ENCODE results near the gene NPR2.

Gene NPR2

GRCh38 chr9:35800530-35800929 is 9.1 kb downstream of the NPR2 start:
- DNase-seq (ENCODE audit: low read depth in 2 of 2) = no peak

GRCh38 chr9:35801328-35802128 is 10.1 kb downstream of the NPR2 start:
- DNase-seq (ENCODE audit: low read depth in 2 of 2) = no peak

- DNase-seq (ENCODE audit: low read depth in 2 of 2) = no peak
Observed at GRCh38 chr9:35806101-35806500, 14.7 kb downstream of the NPR2 start.

GRCh38 chr9:35808433-35808832 is 17.0 kb downstream of the NPR2 start:
- no peak for DNase-seq (ENCODE audit: low read depth in 2 of 2)

GRCh38 chr9:35810122-35810521 is 18.7 kb downstream of the NPR2 start:
- no peak for DNase-seq (ENCODE audit: low read depth in 2 of 2)

- no peak for DNase-seq (ENCODE audit: low read depth in 2 of 2)
Observed at GRCh38 chr9:35811381-35812024, 20.1 kb downstream of the NPR2 start.

- DNase-seq (ENCODE audit: low read depth in 2 of 2) = peak; percentile 80 to 82
Observed at GRCh38 chr9:35812025-35812602, 20.7 kb downstream of the NPR2 start, which contains the start of gene SPAG8. Gene SPAG8 (minus strand): TSS chr9:35812262. CDS start chr9:35812147, 115 bp downstream.

- no peak for DNase-seq (ENCODE audit: low read depth in 2 of 2)
Observed at GRCh38 chr9:35813434-35814105, 22.2 kb downstream of the NPR2 start.

- DNase-seq (ENCODE audit: low read depth in 2 of 2) = no peak
Observed at GRCh38 chr9:35814106-35814840, 22.9 kb downstream of the NPR2 start.

GRCh38 chr9:35814841-35815543 is 23.6 kb downstream of the NPR2 start, which contains the start of gene HINT2:
Gene HINT2 (minus strand): TSS chr9:35815042. CDS start chr9:35814979, 63 bp downstream.
- peak; percentile 95 to 97 for DNase-seq (ENCODE audit: low read depth in 2 of 2)

GRCh38 chr9:35816708-35817107 is 25.3 kb downstream of the NPR2 start:
- no peak for DNase-seq (ENCODE audit: low read depth in 2 of 2)

GRCh38 chr9:35818341-35818740 is 26.9 kb downstream of the NPR2 start:
- no peak for DNase-seq (ENCODE audit: low read depth in 2 of 2)

GRCh38 chr9:35820076-35820475 is 28.7 kb downstream of the NPR2 start:
- DNase-seq (ENCODE audit: low read depth in 2 of 2) = no peak

GRCh38 chr9:35822926-35823325 is 31.5 kb downstream of the NPR2 start:
- no peak for DNase-seq (ENCODE audit: low read depth in 2 of 2)

GRCh38 chr9:35826071-35826701 is 34.8 kb downstream of the NPR2 start:
- DNase-seq (ENCODE audit: low read depth in 2 of 2) = no peak

GRCh38 chr9:35827486-35827885 is 36.1 kb downstream of the NPR2 start:
- DNase-seq (ENCODE audit: low read depth in 2 of 2) = no peak

- DNase-seq (ENCODE audit: low read depth in 2 of 2) = no peak
Observed at GRCh38 chr9:35828716-35829083, 37.3 kb downstream of the NPR2 start, which contains the start of gene FAM221B. Gene FAM221B (minus strand): TSS chr9:35828732. CDS start chr9:35826161, 2,571 bp downstream.

GRCh38 chr9:35829084-35829763 is 37.8 kb downstream of the NPR2 start, which contains the start of gene TMEM8B:
Gene TMEM8B (plus strand): TSS chr9:35829228. CDS start chr9:35829448, 220 bp downstream.
- peak; percentile 92 to 97 for DNase-seq (ENCODE audit: low read depth in 2 of 2)

- DNase-seq (ENCODE audit: low read depth in 2 of 2) = no peak
Observed at GRCh38 chr9:35829764-35830096, 38.3 kb downstream of the NPR2 start.

- no peak for DNase-seq (ENCODE audit: low read depth in 2 of 2)
Observed at GRCh38 chr9:35831040-35831439, 39.6 kb downstream of the NPR2 start.
